ENCODE data around the gene IKBKG. TPM values are rescaled to one million over a fixed set of nuclear protein-coding genes. Genes with fewer than 3 reads are reported as not detected.
A peak's percentile ranks its signal among the peaks of the same experiment; 100 is the strongest.

IKBKG gene
- total and polyA plus RNA-seq, 2 of the 4 experiments (the other 2 are of a cell fraction) = 16.5 to 38.2 TPM

- H3K14ac ChIP-seq (replicated peaks; ENCODE audit: low read depth, low read length) = peak overlapping the region; percentile 98
- H3K79me1 ChIP-seq (ENCODE audit: low read depth in 1 of 2, low read length in 2 of 2) = peaks cover 8 to 58% of the 10 kb centered on the region in 2 experiments; a peak in 3 of 4 replicates
- peak overlapping the region; percentile 89; the same call in 1 of the 2 replicates for H3K56ac ChIP-seq (ENCODE audit: extremely low read depth, insufficient read depth, low read length)
- dilution Hi-C loops (cut with HindIII; ENCODE audit: low sequenced_read_pairs, unreplicated experiment) = no loop called here
- H4K20me1 ChIP-seq (ENCODE audit: insufficient read depth, low read length) = peaks cover 4% of the 10 kb centered on the region; the same call in 1 of the 2 replicates
- in situ Hi-C loops (cut with MboI; ENCODE audit: low sequenced_read_pairs) = loop anchor here (25.0 kb wide), 1 partner anchor 1580 kb away; no protein-coding TSS in a partner anchor
- peak overlapping the region; percentile 99 for H3K18ac ChIP-seq (ENCODE audit: low read depth, low read length)
- DNase-seq = peak; percentile 94
- H2BK20ac ChIP-seq (ENCODE audit: low read depth, low read length) = peak overlapping the region; percentile 99
- peak overlapping the region; percentile 56 for H3K9ac ChIP-seq (ENCODE audit: low read depth, low read length)
- H4K5ac ChIP-seq (ENCODE audit: low read depth, low read length) = peak overlapping the region; percentile 100
- peak; percentile 77 for TF ChIP-seq FOS (IDR thresholded peaks at IDR 0.05; ENCODE audit: low read depth, low read length)
- peak; percentile 99 for TF ChIP-seq NFE2L2 (IDR thresholded peaks at IDR 0.05; ENCODE audit: low read depth, low read length)
- peak; percentile 87 for TF ChIP-seq MAFK (IDR thresholded peaks at IDR 0.05; ENCODE audit: low read depth, low read length)
- TF ChIP-seq CHD1 (IDR thresholded peaks at IDR 0.05; ENCODE audit: low read depth, low read length) = no peak
- TF ChIP-seq MAZ (IDR thresholded peaks at IDR 0.05; ENCODE audit: borderline replicate concordance, low read depth, low read length) = peak; percentile 69; the same call in 1 of the 2 replicates
- no peaks in the 10 kb centered on the region for H3K9me3 ChIP-seq (ENCODE audit: control insufficient read depth, insufficient read depth, low read length)
- intact Hi-C loops (cut with micrococcal nuclease) = no loop called here
- H2BK5ac ChIP-seq (ENCODE audit: low read depth, low read length, poor library complexity, severe bottlenecking) = peak overlapping the region; percentile 99
- BruUV-seq (replicated peaks) = no TSS peak
- H4K91ac ChIP-seq (ENCODE audit: insufficient read depth, low read depth, low read length) = peak overlapping the region; percentile 99
- peak; percentile 56 for ATAC-seq (ENCODE audit: low read depth)
- peak overlapping the region; percentile 86 to 98 for H4K8ac ChIP-seq (ENCODE audit: low read depth in 2 of 2, low read length in 2 of 2)
- H3K27me3 ChIP-seq (ENCODE audit: control insufficient read depth, insufficient read depth, low read length) = no peaks in the 10 kb centered on the region
- CTCF ChIA-PET = interaction anchor here (1.6 to 1.7 kb wide), 2 partner anchors 15 to 143 kb away, joined by 3 to 5 read pairs; no protein-coding TSS in a partner anchor
- H3K9me1 ChIP-seq (ENCODE audit: insufficient read depth, low read length) = peaks cover 19% of the 10 kb centered on the region
- peak overlapping the region; percentile 99 for H3K27ac ChIP-seq (ENCODE audit: insufficient read depth, low read length)
- H3K36me3 ChIP-seq (ENCODE audit: control insufficient read depth, insufficient read depth, low read length) = peaks cover 40% of the 10 kb centered on the region
- H2BK120ac ChIP-seq (ENCODE audit: low read depth, low read length) = peak overlapping the region; percentile 100
- H2AK5ac ChIP-seq (ENCODE audit: low read depth, low read length) = peak overlapping the region; percentile 99
- no CpG with 5 or more reads among the region's 12 CpGs for WGBS, 2 experiments (ENCODE audit: extremely low coverage in 2 of 2, insufficient read length in 1 of 2)
- peaks cover 23% of the 10 kb centered on the region for H3K4me1 ChIP-seq (ENCODE audit: control insufficient read depth, insufficient read depth, low read length)
- peak overlapping the region; percentile 98 for H2AK9ac ChIP-seq (replicated peaks; ENCODE audit: low read depth, low read length, poor library complexity)
- POLR2A ChIA-PET (ENCODE audit: unreplicated experiment) = no interaction called here
- peak overlapping the region; percentile 100 for H3K23ac ChIP-seq (ENCODE audit: low read depth, low read length)
- H3K4ac ChIP-seq (ENCODE audit: low read depth, low read length) = peak overlapping the region; percentile 100
- H3K4me2 ChIP-seq (ENCODE audit: low read depth, low read length) = peak overlapping the region; percentile 67
- peak overlapping the region; percentile 10; the same call in 1 of the 2 replicates for H3K4me3 ChIP-seq (ENCODE audit: insufficient read depth, low read depth, low read length)
- H2BK15ac ChIP-seq (ENCODE audit: low read depth, low read length) = peak overlapping the region; percentile 96; the same call in 1 of the 3 replicates
- peak overlapping the region; percentile 76 for H2AFZ ChIP-seq (replicated peaks; ENCODE audit: low read length, poor library complexity)
Observed at GRCh38 chrX:154541896-154542722, 5.3 kb upstream of the IKBKG start.
